ENCODE measurements around the gene SUGT1.
A peak's percentile ranks its signal among the peaks of the same experiment; 100 is the strongest.

The SUGT1 gene

DNA sequence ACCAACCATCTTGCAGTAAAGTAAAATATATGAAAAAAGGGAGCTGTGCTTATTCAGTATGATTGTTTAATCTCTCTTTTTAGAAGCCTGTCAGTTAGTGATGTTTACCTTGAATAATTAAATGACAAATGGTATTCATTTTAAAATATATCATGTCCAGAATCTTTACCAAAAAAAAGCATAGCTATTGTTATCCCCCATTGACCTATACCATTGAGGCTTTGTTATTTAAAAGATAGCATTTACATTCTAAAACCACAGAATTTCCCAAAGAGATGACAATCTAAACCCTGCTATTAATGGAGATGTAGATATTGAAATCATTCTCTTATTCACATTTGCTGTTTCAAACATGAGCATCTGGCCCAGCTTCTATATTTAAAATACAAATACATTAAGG lies 84.8 kb downstream of the SUGT1 start:
- peaks cover 3% of the 10 kb centered on the region for H3K4me1 Mint-ChIP-seq
- ATAC-seq (ENCODE audit: low read depth), result no peak

DNA sequence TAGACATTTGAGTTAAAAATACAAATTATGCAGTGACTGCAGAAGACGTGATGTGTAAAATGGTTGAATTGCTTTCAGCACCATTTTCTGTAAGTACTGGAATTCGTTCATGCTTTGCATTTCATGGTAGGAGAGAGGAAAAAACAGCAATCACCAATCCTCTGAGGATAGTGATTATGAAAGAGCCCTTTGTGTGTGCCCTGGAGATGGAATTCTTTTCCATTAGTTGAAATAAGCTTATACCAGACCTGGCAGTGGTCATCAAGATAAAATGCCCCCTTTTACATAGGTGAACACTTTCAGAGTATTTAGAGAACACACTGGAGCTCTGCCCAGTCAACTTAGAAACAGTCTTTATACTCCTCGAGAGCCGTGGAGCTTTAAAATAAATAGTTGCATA lies 85.3 kb downstream of the SUGT1 start:
- Mint-ChIP-seq H3K9me3 (peaks cover 4% of the 10 kb centered on the region), H3K36me3 (peaks cover 3% of the 10 kb centered on the region), H3K27ac (no peak overlapping the region), H3K4me1 (peaks cover 3% of the 10 kb centered on the region), H3K4me3 (no peak overlapping the region), H3K27me3 (peaks cover 21% of the 10 kb centered on the region)
- no peak for DNase-seq (ENCODE audit: low spot score in 2 of 2)
- no peak for ATAC-seq (ENCODE audit: low read depth)

More for the DNA sequence above, 84.8 kb downstream of the SUGT1 start:
- H3K36me3 Mint-ChIP-seq, result peaks cover under 1% of the 10 kb centered on the region
- H3K4me3 Mint-ChIP-seq, result no peak overlapping the region
- H3K27me3 Mint-ChIP-seq, result peaks cover 19% of the 10 kb centered on the region
- H3K9me3 Mint-ChIP-seq, result peaks cover 2% of the 10 kb centered on the region
- no peak overlapping the region for H3K27ac Mint-ChIP-seq
- no peak for DNase-seq (ENCODE audit: low spot score in 2 of 2)

- DNase-seq (ENCODE audit: low spot score in 2 of 2) (peak; percentile 3 to 24), ATAC-seq (ENCODE audit: low read depth) (peak; percentile 56)
- peaks cover 6% of the 10 kb centered on the region for H3K9me3 Mint-ChIP-seq
- H3K27ac Mint-ChIP-seq, result no peak overlapping the region
- H3K4me1 Mint-ChIP-seq, result peaks cover 3% of the 10 kb centered on the region
- H3K27me3 Mint-ChIP-seq, result peaks cover 23% of the 10 kb centered on the region
- peak overlapping the region; percentile 42 for H3K4me3 Mint-ChIP-seq
- H3K36me3 Mint-ChIP-seq, result peaks cover 3% of the 10 kb centered on the region
Measured at GRCh38 chr13:52738719-52739467, 86.3 kb downstream of the SUGT1 start.

DNA sequence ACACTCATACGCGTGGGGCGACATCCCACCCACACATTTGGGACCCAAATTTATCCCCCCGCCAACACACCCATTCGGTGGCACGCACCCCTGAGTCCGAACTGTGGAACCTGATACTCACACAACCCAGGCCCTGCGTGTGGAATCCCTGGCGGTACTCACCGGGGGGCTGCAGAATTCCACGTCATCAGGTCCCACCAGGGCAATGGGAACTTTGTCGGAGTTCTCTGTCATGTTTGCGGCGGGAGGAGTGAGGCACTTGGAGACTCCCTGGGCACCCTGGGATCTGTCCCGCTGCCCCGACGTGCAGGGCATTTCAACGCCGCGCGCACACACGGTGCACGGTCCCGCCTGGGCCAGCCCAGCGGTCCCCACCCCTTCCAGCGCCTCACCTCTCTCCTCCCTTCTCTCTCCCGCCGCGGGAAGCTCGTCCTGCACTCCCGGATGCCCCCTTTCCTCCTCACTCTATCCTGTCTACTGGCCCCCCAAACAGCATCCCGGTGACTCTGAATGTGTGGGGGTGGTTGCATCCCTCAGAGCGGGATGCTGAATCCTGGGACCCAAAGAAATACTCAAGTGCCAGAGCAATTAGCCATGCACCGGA lies 86.9 kb downstream of the SUGT1 start, which contains the start of gene CNMD:
CNMD (minus strand) TSS at position 353 of the 604 bp plus-strand sequence; CDS start at position 234, 119 bp downstream.
- no peak within 1 kb of the TSS for H3K27ac Mint-ChIP-seq
- peaks cover 3% of the 10 kb centered on the region for H3K36me3 Mint-ChIP-seq
- peaks cover 23% of the 10 kb centered on the region for H3K27me3 Mint-ChIP-seq
- peaks cover 6% of the 10 kb centered on the region for H3K9me3 Mint-ChIP-seq
- peaks cover 3% of the 10 kb centered on the region for H3K4me1 Mint-ChIP-seq
- no peak for DNase-seq (ENCODE audit: low spot score in 2 of 2)
- no peak for ATAC-seq (ENCODE audit: low read depth)
- H3K4me3 Mint-ChIP-seq, result peak within 1 kb of the TSS; percentile 69

DNA sequence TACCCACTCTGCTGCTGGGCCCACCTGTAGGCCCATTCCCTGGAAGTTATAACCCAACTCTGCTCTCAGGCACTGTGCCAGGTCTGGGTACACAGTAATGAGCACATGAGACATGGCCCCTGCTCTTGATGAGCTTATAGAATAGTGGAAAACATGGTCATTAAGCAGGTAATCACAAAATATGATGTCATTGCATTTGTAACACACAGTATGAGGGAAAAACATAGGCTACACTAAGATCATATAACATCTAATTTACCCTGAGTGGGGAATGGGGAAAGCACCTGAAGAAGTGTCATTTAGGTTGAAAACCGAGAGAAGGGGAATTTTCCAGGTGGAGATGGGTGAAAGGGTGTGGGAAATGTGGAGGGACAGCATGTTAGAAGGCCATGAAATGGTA lies 90.9 kb downstream of the SUGT1 start:
- Mint-ChIP-seq H3K4me1 (peaks cover 3% of the 10 kb centered on the region), H3K9me3 (peaks cover 6% of the 10 kb centered on the region), H3K27me3 (peaks cover 34% of the 10 kb centered on the region), H3K4me3 (no peak overlapping the region), H3K36me3 (peaks cover 3% of the 10 kb centered on the region), H3K27ac (no peak overlapping the region)
- DNase-seq (ENCODE audit: low spot score in 2 of 2) (no peak), ATAC-seq (ENCODE audit: low read depth) (no peak)

DNA sequence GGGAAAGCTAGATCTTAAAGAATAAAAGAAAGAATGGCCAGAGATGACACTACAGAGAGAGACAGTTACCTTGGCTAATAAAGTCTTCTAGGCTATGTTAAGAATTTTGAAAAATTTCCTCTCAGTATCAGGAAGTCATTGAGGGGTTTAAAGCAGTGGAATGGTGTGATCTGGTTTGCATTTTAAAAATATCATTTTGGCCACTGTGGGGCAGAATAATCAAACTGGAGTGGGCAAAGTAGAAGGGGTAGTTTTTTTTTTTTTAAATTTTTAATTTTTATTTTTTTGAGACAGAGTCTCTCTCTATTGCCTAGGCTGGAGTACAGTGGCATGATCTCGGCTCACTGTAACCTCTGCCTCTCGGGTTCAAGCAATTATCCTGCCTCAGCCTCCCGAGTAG lies 91.4 kb downstream of the SUGT1 start:
- H3K9me3 Mint-ChIP-seq, result peaks cover 6% of the 10 kb centered on the region
- peaks cover 3% of the 10 kb centered on the region for H3K4me1 Mint-ChIP-seq
- DNase-seq (ENCODE audit: low spot score in 2 of 2) (no peak), ATAC-seq (ENCODE audit: low read depth) (no peak)
- peaks cover 3% of the 10 kb centered on the region for H3K36me3 Mint-ChIP-seq
- H3K4me3 Mint-ChIP-seq, result no peak overlapping the region
- H3K27me3 Mint-ChIP-seq, result peaks cover 34% of the 10 kb centered on the region
- H3K27ac Mint-ChIP-seq, result no peak overlapping the region

GRCh38 chr13:52744842-52745375 lies 92.3 kb downstream of the SUGT1 start:
- DNase-seq (ENCODE audit: low spot score in 2 of 2) (no peak), ATAC-seq (ENCODE audit: low read depth) (no peak)
- Mint-ChIP-seq H3K27me3 (peaks cover 31% of the 10 kb centered on the region), H3K9me3 (peaks cover 6% of the 10 kb centered on the region), H3K36me3 (peaks cover 3% of the 10 kb centered on the region), H3K4me1 (no peaks in the 10 kb centered on the region), H3K4me3 (no peak overlapping the region), H3K27ac (no peak overlapping the region)

- Mint-ChIP-seq H3K4me3 (no peak overlapping the region), H3K4me1 (no peaks in the 10 kb centered on the region), H3K27me3 (peaks cover 27% of the 10 kb centered on the region), H3K9me3 (peaks cover 6% of the 10 kb centered on the region), H3K36me3 (peaks cover 3% of the 10 kb centered on the region), H3K27ac (no peak overlapping the region)
- DNase-seq (ENCODE audit: low spot score in 2 of 2) (no peak), ATAC-seq (ENCODE audit: low read depth) (no peak)
Measured at GRCh38 chr13:52746141-52746540, 93.5 kb downstream of the SUGT1 start.

DNA sequence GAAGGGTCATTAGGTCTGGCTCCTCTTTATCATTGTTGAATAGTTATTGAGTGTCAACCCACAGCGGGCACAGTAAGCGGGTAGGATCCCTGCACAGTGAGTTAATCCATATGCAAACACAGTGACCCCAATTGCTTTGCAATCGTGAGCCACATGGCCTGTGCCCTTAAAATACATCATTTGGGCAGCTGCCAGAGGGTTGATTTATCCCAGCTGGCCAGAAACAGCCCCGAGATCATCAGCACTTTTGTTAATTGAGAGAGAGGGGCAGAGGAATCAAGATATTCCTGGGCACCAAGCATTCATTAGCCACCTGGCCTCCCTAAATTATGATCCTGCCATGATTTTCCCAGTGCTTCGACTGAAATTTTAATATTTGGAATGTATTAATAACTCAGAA lies 96.8 kb downstream of the SUGT1 start:
- Mint-ChIP-seq H3K27ac (no peak overlapping the region), H3K9me3 (no peaks in the 10 kb centered on the region), H3K4me1 (no peaks in the 10 kb centered on the region), H3K4me3 (no peak overlapping the region), H3K36me3 (no peaks in the 10 kb centered on the region), H3K27me3 (peaks cover 16% of the 10 kb centered on the region)
- no peak for ATAC-seq (ENCODE audit: low read depth)
- DNase-seq (ENCODE audit: low spot score in 2 of 2), result no peak

Measured in memory B cell (primary cell).